ENCODE results near the gene PRG3.

PRG3 gene

GRCh38 chr11:57380975-57381374 is at the start of gene PRG3:
Gene PRG3, minus strand, starts transcription at chr11:57381150. Its CDS starts 442 bp downstream, at chr11:57380708.
- no peaks in the 10 kb centered on the region for H3K9me3 ChIP-seq (ENCODE audit: insufficient read depth, low read length)
- no peaks in the 10 kb centered on the region for H3K36me3 ChIP-seq (ENCODE audit: low read length)
- H3K27me3 ChIP-seq (ENCODE audit: low read length) = no peaks in the 10 kb centered on the region
- H3K4me3 ChIP-seq (ENCODE audit: insufficient read depth, low read length, poor library complexity, severe bottlenecking) = no peak within 1 kb of the TSS
- H2AFZ ChIP-seq (ENCODE audit: low read depth, low read length, severe bottlenecking) = no peak within 1 kb of the TSS
- H3F3A ChIP-seq (ENCODE audit: insufficient read depth) = no peaks in the 10 kb centered on the region
- no peak for TF ChIP-seq EZH2phosphoT487 (conservative IDR thresholded peaks at IDR 0.05; ENCODE audit: low read length)
- TF ChIP-seq CTCF (IDR thresholded peaks at IDR 0.05; ENCODE audit: insufficient read depth, low read length, poor library complexity, severe bottlenecking) = no peak
- no peaks in the 10 kb centered on the region for H3K9me2 ChIP-seq (replicated peaks; ENCODE audit: insufficient read depth, low read length)
- H3K9ac ChIP-seq (ENCODE audit: low read length) = no peak within 1 kb of the TSS
- no peak within 1 kb of the TSS for H3K27ac ChIP-seq (ENCODE audit: low read depth, low read length)
- no peak within 1 kb of the TSS for H3K4me2 ChIP-seq (ENCODE audit: low read depth, low read length, poor library complexity, severe bottlenecking)
- H4K20me1 ChIP-seq (ENCODE audit: low read depth, low read length) = no peaks in the 10 kb centered on the region
- no peaks in the 10 kb centered on the region for H3K79me2 ChIP-seq (ENCODE audit: insufficient read depth, low read length)

- no peak overlapping the region for H3K4me3 ChIP-seq (ENCODE audit: insufficient read depth, low read length, poor library complexity, severe bottlenecking)
- no peak overlapping the region for H3K4me2 ChIP-seq (ENCODE audit: low read depth, low read length, poor library complexity, severe bottlenecking)
- no peaks in the 10 kb centered on the region for H3K9me2 ChIP-seq (replicated peaks; ENCODE audit: insufficient read depth, low read length)
- H3K79me2 ChIP-seq (ENCODE audit: insufficient read depth, low read length) = peaks cover 19% of the 10 kb centered on the region
- H3K27ac ChIP-seq (ENCODE audit: low read depth, low read length) = no peak overlapping the region
- no peak overlapping the region for H3K9ac ChIP-seq (ENCODE audit: low read length)
- H3K27me3 ChIP-seq (ENCODE audit: low read length) = no peaks in the 10 kb centered on the region
- peaks cover 4% of the 10 kb centered on the region; the same call in 1 of the 2 replicates for H3F3A ChIP-seq (ENCODE audit: insufficient read depth)
- no peaks in the 10 kb centered on the region for H3K9me3 ChIP-seq (ENCODE audit: insufficient read depth, low read length)
- TF ChIP-seq CTCF (IDR thresholded peaks at IDR 0.05; ENCODE audit: insufficient read depth, low read length, poor library complexity, severe bottlenecking) (no peak), EZH2phosphoT487 (conservative IDR thresholded peaks at IDR 0.05; ENCODE audit: low read length) (no peak)
- no peak overlapping the region for H2AFZ ChIP-seq (ENCODE audit: low read depth, low read length, severe bottlenecking)
- no peaks in the 10 kb centered on the region for H4K20me1 ChIP-seq (ENCODE audit: low read depth, low read length)
- H3K36me3 ChIP-seq (ENCODE audit: low read length) = peaks cover 6% of the 10 kb centered on the region; the same call in 1 of the 2 replicates
Observed at GRCh38 chr11:57429946-57430345, 49.0 kb upstream of the PRG3 start.

- no peak for TF ChIP-seq CTCF (IDR thresholded peaks at IDR 0.05; ENCODE audit: insufficient read depth, low read length, poor library complexity, severe bottlenecking)
- no peak for TF ChIP-seq EZH2phosphoT487 (conservative IDR thresholded peaks at IDR 0.05; ENCODE audit: low read length)
- H3K27ac ChIP-seq (ENCODE audit: low read depth, low read length) = no peak overlapping the region
- H3K27me3 ChIP-seq (ENCODE audit: low read length) = no peaks in the 10 kb centered on the region
- H2AFZ ChIP-seq (ENCODE audit: low read depth, low read length, severe bottlenecking) = no peak overlapping the region
- no peaks in the 10 kb centered on the region; the same call in 1 of the 2 replicates for H4K20me1 ChIP-seq (ENCODE audit: low read depth, low read length)
- H3K4me2 ChIP-seq (ENCODE audit: low read depth, low read length, poor library complexity, severe bottlenecking) = no peak overlapping the region
- H3K79me2 ChIP-seq (ENCODE audit: insufficient read depth, low read length) = peaks cover 31% of the 10 kb centered on the region
- H3K9me3 ChIP-seq (ENCODE audit: insufficient read depth, low read length) = no peaks in the 10 kb centered on the region
- peaks cover 15% of the 10 kb centered on the region for H3K36me3 ChIP-seq (ENCODE audit: low read length)
- no peak overlapping the region for H3K9ac ChIP-seq (ENCODE audit: low read length)
- peaks cover 9% of the 10 kb centered on the region; the same call in 1 of the 2 replicates for H3F3A ChIP-seq (ENCODE audit: insufficient read depth)
- no peak overlapping the region for H3K4me3 ChIP-seq (ENCODE audit: insufficient read depth, low read length, poor library complexity, severe bottlenecking)
- H3K9me2 ChIP-seq (replicated peaks; ENCODE audit: insufficient read depth, low read length) = no peaks in the 10 kb centered on the region
Observed at GRCh38 chr11:57428643-57429042, 47.7 kb upstream of the PRG3 start.
